ENCODE data around the gene VTI1B.

- TF ChIP-seq POLR2A (IDR thresholded peaks at IDR 0.05; ENCODE audit: low read length), result no peak
- no peak for TF ChIP-seq GATA1 (IDR thresholded peaks at IDR 0.05; ENCODE audit: low read depth, low read length)
Measured at GRCh38 chr14:67650694-67651093, 23.7 kb downstream of the VTI1B start.

Measured in erythroblast (primary cell).